Upper lobe of right lung (tissue), 1 donor: ENCODE results near the gene OLFM2. TPM values are rescaled to one million over a fixed set of nuclear protein-coding genes. Genes with fewer than 3 reads are reported as not detected.
A peak's percentile ranks its signal among the peaks of the same experiment; 100 is the strongest.

ENCODE experiments used
- ATAC-seq: fragments of 200-7000 bp; cut with Tn5 transposase; one replicate; pipeline ENCODE4 v1.9.1; 2020; ENCODE audit warnings: mild to moderate bottlenecking, moderate library complexity
- DNase-seq: peaks from one replicate; pipeline ENCODE4 v3.0.0-alpha.2; 2020
- H3K27ac ChIP-seq: fragments of 200-600 bp; one replicate; pipeline ENCODE4 v1.8.0; 2022
- H3K27me3 ChIP-seq: fragments of 200-600 bp; one replicate; pipeline ENCODE4 v1.8.0; 2022; ENCODE audit warnings: mild to moderate bottlenecking
- H3K36me3 ChIP-seq: fragments of 200-600 bp; one replicate; pipeline ENCODE4 v1.8.0; 2022
- H3K4me1 ChIP-seq: fragments of 200-600 bp; one replicate; pipeline ENCODE4 v1.8.0; 2022
- H3K4me3 ChIP-seq: fragments of 200-600 bp; one replicate; pipeline ENCODE4 v1.8.0; 2022; ENCODE audit warnings: mild to moderate bottlenecking
- H3K9me3 ChIP-seq: fragments of 200-600 bp; one replicate; pipeline ENCODE4 v1.8.0; 2022
- intact Hi-C: fragments of 100-400 bp; cut with DNase I; formaldehyde crosslinking; loops from one replicate; pipeline ENCODE4 v1.11.0; 2022
- total RNA-seq: library from RNA; stranded (reverse); fragmentation: NEBNext Ultra II Directional; extraction: Animal tissue kit (Norgen Biotek cat#: 25700); gene quantifications from one replicate; pipeline ENCODE4 v1.2.1, GENCODE V29; 2021
- TF ChIP-seq, protein P1 (sequence below): fragments of 200-600 bp; IDR thresholded peaks from one replicate; pipeline ENCODE4 v1.8.0; 2022; ENCODE audit warnings: antibody characterized with exemption
- donor health status: DM: no; HTN: yes; CAD: no; lungs with severe emphysema.

OLFM2 gene
- total RNA-seq, 1 donor from 2014 or later: 14.6 TPM

- no peak overlapping the region for H3K4me3 ChIP-seq
- no peaks in the 10 kb centered on the region for H3K9me3 ChIP-seq
- no peaks in the 10 kb centered on the region for H3K36me3 ChIP-seq
- no peak for DNase-seq
- intact Hi-C loops: no loop called here
- H3K27ac ChIP-seq: no peak overlapping the region
- peaks cover 10% of the 10 kb centered on the region for H3K4me1 ChIP-seq
- H3K27me3 ChIP-seq: peaks cover 15% of the 10 kb centered on the region
- ATAC-seq: no peak
- TF ChIP-seq, protein P1, sequence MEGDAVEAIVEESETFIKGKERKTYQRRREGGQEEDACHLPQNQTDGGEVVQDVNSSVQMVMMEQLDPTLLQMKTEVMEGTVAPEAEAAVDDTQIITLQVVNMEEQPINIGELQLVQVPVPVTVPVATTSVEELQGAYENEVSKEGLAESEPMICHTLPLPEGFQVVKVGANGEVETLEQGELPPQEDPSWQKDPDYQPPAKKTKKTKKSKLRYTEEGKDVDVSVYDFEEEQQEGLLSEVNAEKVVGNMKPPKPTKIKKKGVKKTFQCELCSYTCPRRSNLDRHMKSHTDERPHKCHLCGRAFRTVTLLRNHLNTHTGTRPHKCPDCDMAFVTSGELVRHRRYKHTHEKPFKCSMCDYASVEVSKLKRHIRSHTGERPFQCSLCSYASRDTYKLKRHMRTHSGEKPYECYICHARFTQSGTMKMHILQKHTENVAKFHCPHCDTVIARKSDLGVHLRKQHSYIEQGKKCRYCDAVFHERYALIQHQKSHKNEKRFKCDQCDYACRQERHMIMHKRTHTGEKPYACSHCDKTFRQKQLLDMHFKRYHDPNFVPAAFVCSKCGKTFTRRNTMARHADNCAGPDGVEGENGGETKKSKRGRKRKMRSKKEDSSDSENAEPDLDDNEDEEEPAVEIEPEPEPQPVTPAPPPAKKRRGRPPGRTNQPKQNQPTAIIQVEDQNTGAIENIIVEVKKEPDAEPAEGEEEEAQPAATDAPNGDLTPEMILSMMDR: no peak
These were observed 24.7 kb downstream of the OLFM2 start for GRCh38 chr19:9911524-9912185.

- H3K9me3 ChIP-seq: no peaks in the 10 kb centered on the region
- no peaks in the 10 kb centered on the region for H3K36me3 ChIP-seq
- no peak for DNase-seq
- no peak overlapping the region for H3K27ac ChIP-seq
- peaks cover 10% of the 10 kb centered on the region for H3K4me1 ChIP-seq
- TF ChIP-seq, protein P1: no peak
- ATAC-seq: no peak
- intact Hi-C loops: no loop called here
- no peak overlapping the region for H3K4me3 ChIP-seq
- H3K27me3 ChIP-seq: peaks cover 15% of the 10 kb centered on the region
These were observed 25.7 kb downstream of the OLFM2 start for GRCh38 chr19:9910625-9911024.

DNA sequence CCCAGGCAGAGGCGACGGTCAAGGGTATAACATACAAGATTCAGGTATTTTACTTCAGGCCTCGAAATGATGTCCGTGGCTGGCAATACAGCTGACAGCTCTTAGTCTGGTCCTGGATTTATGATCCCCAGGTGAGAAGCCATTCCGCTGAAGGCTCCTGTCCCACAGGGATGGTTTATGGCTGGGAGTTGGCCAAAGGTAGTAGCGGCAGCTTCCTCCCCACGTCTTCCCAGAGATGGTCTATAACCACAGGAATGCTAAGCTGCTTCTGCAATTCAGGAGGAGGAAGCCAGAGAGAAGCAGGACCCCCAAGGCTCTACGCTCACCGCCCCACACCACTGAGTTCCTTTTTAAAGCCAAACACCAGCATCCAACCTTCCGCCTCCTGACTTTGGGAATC lies 27.1 kb downstream of the OLFM2 start:
- Histone ChIP-seq H3K9me3 (no peaks in the 10 kb centered on the region), H3K27ac (no peak overlapping the region), H3K4me3 (no peak overlapping the region), H3K4me1 (peaks cover 2% of the 10 kb centered on the region), H3K36me3 (no peaks in the 10 kb centered on the region), H3K27me3 (peaks cover 15% of the 10 kb centered on the region)
- no peak for ATAC-seq
- TF ChIP-seq, protein P1: no peak
- intact Hi-C loops: no loop called here
- DNase-seq: no peak

GRCh38 chr19:9906475-9907087 lies 29.7 kb downstream of the OLFM2 start:
- ATAC-seq: peak; percentile 30
- no peak overlapping the region for H3K27ac ChIP-seq
- intact Hi-C loops: no loop called here
- H3K4me1 ChIP-seq: no peaks in the 10 kb centered on the region
- no peak overlapping the region for H3K4me3 ChIP-seq
- TF ChIP-seq, protein P1: no peak
- H3K27me3 ChIP-seq: peaks cover 2% of the 10 kb centered on the region
- no peak for DNase-seq
- H3K9me3 ChIP-seq: no peaks in the 10 kb centered on the region
- H3K36me3 ChIP-seq: no peaks in the 10 kb centered on the region

DNA sequence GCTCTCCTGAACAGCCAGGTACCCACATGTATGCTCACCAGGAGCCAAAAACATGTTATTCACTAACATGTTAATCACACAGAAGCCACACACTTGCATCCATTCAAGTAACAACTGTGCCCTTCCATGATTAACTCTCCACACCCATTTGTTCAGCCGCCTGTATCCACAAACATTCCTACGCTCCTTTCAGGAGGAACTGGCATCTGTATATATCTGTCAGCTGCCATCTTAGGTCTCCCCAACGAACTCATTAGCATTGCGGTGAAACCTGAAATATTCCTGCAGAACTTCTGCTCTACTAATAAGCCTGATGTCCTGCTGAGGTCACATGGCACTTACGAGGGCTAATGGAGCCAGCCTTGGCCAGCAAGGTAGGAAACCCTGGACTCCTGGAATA lies 33.0 kb downstream of the OLFM2 start:
- intact Hi-C loops: no loop called here

More for the DNA sequence above, 33.0 kb downstream of the OLFM2 start:
- H3K4me3 ChIP-seq: no peak overlapping the region
- no peak overlapping the region for H3K27ac ChIP-seq
- no peaks in the 10 kb centered on the region for H3K9me3 ChIP-seq
- TF ChIP-seq, protein P1: no peak
- H3K36me3 ChIP-seq: no peaks in the 10 kb centered on the region
- ATAC-seq (no peak), DNase-seq (no peak)
- H3K27me3 ChIP-seq: no peaks in the 10 kb centered on the region
- no peaks in the 10 kb centered on the region for H3K4me1 ChIP-seq
